ENCODE measurements around the gene CDC42EP4.

Gene CDC42EP4

GRCh38 chr17:73350864-73351263, 39.1 kb upstream of the CDC42EP4 start:
- no peak for TF ChIP-seq ELF4 (IDR thresholded peaks at IDR 0.05)
- TF ChIP-seq BHLHE40 (IDR thresholded peaks at IDR 0.05; ENCODE audit: borderline replicate concordance) = no peak
- no peak for TF ChIP-seq L3MBTL2 (conservative IDR thresholded peaks at IDR 0.05)
- TF ChIP-seq NFRKB (IDR thresholded peaks at IDR 0.05) = no peak
- no peak for TF ChIP-seq ARNT (IDR thresholded peaks at IDR 0.05)
- no peak for TF ChIP-seq FOXM1 (IDR thresholded peaks at IDR 0.05; ENCODE audit: borderline replicate concordance)
- TF ChIP-seq CTBP1 (IDR thresholded peaks at IDR 0.05; ENCODE audit: borderline replicate concordance) = no peak
- TF ChIP-seq FOXA1 (IDR thresholded peaks at IDR 0.05) = no peak
- no peak for TF ChIP-seq TARDBP (IDR thresholded peaks at IDR 0.05)
- TF ChIP-seq SUZ12 (IDR thresholded peaks at IDR 0.05) = no peak
- no peak for TF ChIP-seq LEF1 (IDR thresholded peaks at IDR 0.05; ENCODE audit: borderline replicate concordance)
- no peak for TF ChIP-seq ZNF384 (IDR thresholded peaks at IDR 0.05)
- POLR2A ChIA-PET = no interaction called here
- CTCF ChIA-PET = no interaction called here
- no peak for DNase-seq (ENCODE audit: extremely low spot score)

GRCh38 chr17:73349647-73350046, 37.8 kb upstream of the CDC42EP4 start:
- TF ChIP-seq CTBP1 (IDR thresholded peaks at IDR 0.05; ENCODE audit: borderline replicate concordance) (no peak), FOXA1 (IDR thresholded peaks at IDR 0.05) (no peak), TARDBP (IDR thresholded peaks at IDR 0.05) (no peak), SP1 (IDR thresholded peaks at IDR 0.05) (no peak), BHLHE40 (IDR thresholded peaks at IDR 0.05; ENCODE audit: borderline replicate concordance) (no peak), SUZ12 (IDR thresholded peaks at IDR 0.05) (no peak), ZNF384 (IDR thresholded peaks at IDR 0.05) (no peak), LEF1 (IDR thresholded peaks at IDR 0.05; ENCODE audit: borderline replicate concordance) (no peak), FOXK2 (IDR thresholded peaks at IDR 0.05) (no peak), HDGF (IDR thresholded peaks at IDR 0.05; ENCODE audit: borderline replicate concordance) (no peak)
- POLR2A ChIA-PET = interaction anchor here (1.7 kb wide), 1 partner anchor 37 kb away, joined by 4 read pairs; no protein-coding TSS in a partner anchor
- no peak for DNase-seq (ENCODE audit: extremely low spot score)
- CTCF ChIA-PET = interaction anchor here (0.6 to 0.8 kb wide), 2 partner anchors 62 to 94 kb away, joined by 3 to 4 read pairs; no protein-coding TSS in a partner anchor

GRCh38 chr17:73349138-73349537, 37.3 kb upstream of the CDC42EP4 start:
- DNase-seq (ENCODE audit: extremely low spot score) = no peak
- ChIA-PET CTCF (interaction anchor here (0.6 to 0.8 kb wide), 2 partner anchors 61 to 94 kb away, joined by 3 to 4 read pairs; no protein-coding TSS in a partner anchor), POLR2A (interaction anchor here (1.7 kb wide), 1 partner anchor 37 kb away, joined by 4 read pairs; no protein-coding TSS in a partner anchor)
- no peak for TF ChIP-seq ELF4 (IDR thresholded peaks at IDR 0.05)
- no peak for TF ChIP-seq L3MBTL2 (conservative IDR thresholded peaks at IDR 0.05)
- TF ChIP-seq CTBP1 (IDR thresholded peaks at IDR 0.05; ENCODE audit: borderline replicate concordance) = no peak
- TF ChIP-seq SP1 (IDR thresholded peaks at IDR 0.05) = no peak
- TF ChIP-seq HDGF (IDR thresholded peaks at IDR 0.05; ENCODE audit: borderline replicate concordance) = no peak
- no peak for TF ChIP-seq BHLHE40 (IDR thresholded peaks at IDR 0.05; ENCODE audit: borderline replicate concordance)
- TF ChIP-seq FOXK2 (IDR thresholded peaks at IDR 0.05) = no peak
- no peak for TF ChIP-seq SUZ12 (IDR thresholded peaks at IDR 0.05)
- TF ChIP-seq NFRKB (IDR thresholded peaks at IDR 0.05) = no peak
- TF ChIP-seq TARDBP (IDR thresholded peaks at IDR 0.05) = no peak
- no peak for TF ChIP-seq LEF1 (IDR thresholded peaks at IDR 0.05; ENCODE audit: borderline replicate concordance)
- no peak for TF ChIP-seq FOXA1 (IDR thresholded peaks at IDR 0.05)
- TF ChIP-seq PKNOX1 (IDR thresholded peaks at IDR 0.05) = no peak
- no peak for TF ChIP-seq ZNF384 (IDR thresholded peaks at IDR 0.05)
- TF ChIP-seq ARNT (IDR thresholded peaks at IDR 0.05) = no peak
- no peak for TF ChIP-seq FOXM1 (IDR thresholded peaks at IDR 0.05; ENCODE audit: borderline replicate concordance)

GRCh38 chr17:73348829-73349095, 37.0 kb upstream of the CDC42EP4 start:
- POLR2A ChIA-PET = interaction anchor here (1.7 kb wide), 1 partner anchor 36 kb away, joined by 4 read pairs; no protein-coding TSS in a partner anchor
- no peak for DNase-seq (ENCODE audit: extremely low spot score)
- CTCF ChIA-PET = no interaction called here
- no peak for TF ChIP-seq FOXM1 (IDR thresholded peaks at IDR 0.05; ENCODE audit: borderline replicate concordance)
- no peak for TF ChIP-seq HDGF (IDR thresholded peaks at IDR 0.05; ENCODE audit: borderline replicate concordance)
- no peak for TF ChIP-seq ZNF384 (IDR thresholded peaks at IDR 0.05)
- TF ChIP-seq L3MBTL2 (conservative IDR thresholded peaks at IDR 0.05) = no peak
- TF ChIP-seq FOXK2 (IDR thresholded peaks at IDR 0.05) = no peak
- no peak for TF ChIP-seq ARNT (IDR thresholded peaks at IDR 0.05)
- TF ChIP-seq SP1 (IDR thresholded peaks at IDR 0.05) = no peak
- TF ChIP-seq NFRKB (IDR thresholded peaks at IDR 0.05) = no peak

- CTCF ChIA-PET = interaction anchor here (1.2 kb wide), 1 partner anchor 22 kb away, joined by 4 read pairs; no protein-coding TSS in a partner anchor
- no peak for DNase-seq (ENCODE audit: extremely low spot score)
- TF ChIP-seq FOXA1 (IDR thresholded peaks at IDR 0.05) = no peak
- no peak for TF ChIP-seq TARDBP (IDR thresholded peaks at IDR 0.05)
- no peak for TF ChIP-seq ELF4 (IDR thresholded peaks at IDR 0.05)
- no peak for TF ChIP-seq SP1 (IDR thresholded peaks at IDR 0.05)
- TF ChIP-seq ARNT (IDR thresholded peaks at IDR 0.05) = no peak
- no peak for TF ChIP-seq FOXK2 (IDR thresholded peaks at IDR 0.05)
- no peak for TF ChIP-seq BHLHE40 (IDR thresholded peaks at IDR 0.05; ENCODE audit: borderline replicate concordance)
- TF ChIP-seq FOXM1 (IDR thresholded peaks at IDR 0.05; ENCODE audit: borderline replicate concordance) = no peak
- TF ChIP-seq ZNF384 (IDR thresholded peaks at IDR 0.05) = no peak
- no peak for TF ChIP-seq PKNOX1 (IDR thresholded peaks at IDR 0.05)
- no peak for TF ChIP-seq CTBP1 (IDR thresholded peaks at IDR 0.05; ENCODE audit: borderline replicate concordance)
- no peak for TF ChIP-seq LEF1 (IDR thresholded peaks at IDR 0.05; ENCODE audit: borderline replicate concordance)
- no peak for TF ChIP-seq HDGF (IDR thresholded peaks at IDR 0.05; ENCODE audit: borderline replicate concordance)
- no peak for TF ChIP-seq SUZ12 (IDR thresholded peaks at IDR 0.05)
- TF ChIP-seq NFRKB (IDR thresholded peaks at IDR 0.05) = no peak
- no peak for TF ChIP-seq L3MBTL2 (conservative IDR thresholded peaks at IDR 0.05)
- POLR2A ChIA-PET = interaction anchor here (1.7 kb wide), 1 partner anchor 36 kb away, joined by 4 read pairs; no protein-coding TSS in a partner anchor
Observed at GRCh38 chr17:73348018-73348828, 36.4 kb upstream of the CDC42EP4 start.

GRCh38 chr17:73347351-73347750, 35.5 kb upstream of the CDC42EP4 start:
- CTCF ChIA-PET = interaction anchor here (1.2 kb wide), 2 partner anchors 22 to 92 kb away, joined by 3 to 4 read pairs; no protein-coding TSS in a partner anchor
- TF ChIP-seq LEF1 (IDR thresholded peaks at IDR 0.05; ENCODE audit: borderline replicate concordance) (no peak), NFRKB (IDR thresholded peaks at IDR 0.05) (no peak), FOXA1 (IDR thresholded peaks at IDR 0.05) (no peak), FOXK2 (IDR thresholded peaks at IDR 0.05) (no peak), ZNF384 (IDR thresholded peaks at IDR 0.05) (no peak), BHLHE40 (IDR thresholded peaks at IDR 0.05; ENCODE audit: borderline replicate concordance) (no peak), ELF4 (IDR thresholded peaks at IDR 0.05) (no peak), HDGF (IDR thresholded peaks at IDR 0.05; ENCODE audit: borderline replicate concordance) (no peak), ARNT (IDR thresholded peaks at IDR 0.05) (no peak), PKNOX1 (IDR thresholded peaks at IDR 0.05) (no peak), CTBP1 (IDR thresholded peaks at IDR 0.05; ENCODE audit: borderline replicate concordance) (no peak), FOXM1 (IDR thresholded peaks at IDR 0.05; ENCODE audit: borderline replicate concordance) (no peak)
- POLR2A ChIA-PET = no interaction called here
- no peak for DNase-seq (ENCODE audit: extremely low spot score)

All from HEK293T (cell line).